H7 (cell line): ENCODE results near the gene RHCG. TPM values are rescaled to one million over a fixed set of nuclear protein-coding genes. Genes with fewer than 3 reads are reported as not detected.

Experiments
- DNase-seq: peaks from one replicate; pipeline ENCODE4 v3.0.0; 2012
- H3K27me3 ChIP-seq: 2 replicates; pipeline ENCODE4 v1.6.0; 2011; ENCODE audit warnings: mild to moderate bottlenecking, low read length; ENCODE audit not compliant: control insufficient read depth, insufficient read depth
- H3K36me3 ChIP-seq: replicated peaks from 2 replicates; pipeline ENCODE4 v1.5.1; 2011; ENCODE audit warnings: low read length; ENCODE audit not compliant: control insufficient read depth, insufficient read depth
- H3K4me3 ChIP-seq: 2 replicates; pipeline ENCODE4 v1.5.1; 2011; ENCODE audit warnings: low read depth, mild to moderate bottlenecking, control low read depth, low read length, moderate library complexity; ENCODE audit not compliant: insufficient read depth
- total RNA-seq: library from RNA; depleted of rRNA; stranded (reverse); fragments of >200 nt; shearing (Covaris generic); gene quantifications from 2 replicates; pipeline ENCODE4 v1.2.3, GENCODE V29; 2014; rRNA removed

The RHCG gene
- total RNA-seq, 1 experiment from 2014 or later, result not detected

GRCh38 chr15:89433686-89434085 lies 62.7 kb downstream of the RHCG start:
- H3K4me3 ChIP-seq, result no peak overlapping the region
- no peaks in the 10 kb centered on the region for H3K36me3 ChIP-seq
- peak; percentile 28 for DNase-seq
- peaks cover 20% of the 10 kb centered on the region for H3K27me3 ChIP-seq

- peak; percentile 95 for DNase-seq
- Histone ChIP-seq H3K36me3 (no peaks in the 10 kb centered on the region), H3K4me3 (peak overlapping the region; percentile 38), H3K27me3 (peaks cover 21% of the 10 kb centered on the region)
Observed at GRCh38 chr15:89430530-89431341, 65.6 kb downstream of the RHCG start.

- H3K4me3 ChIP-seq, result no peak overlapping the region
- H3K36me3 ChIP-seq, result no peaks in the 10 kb centered on the region
- peak; percentile 39 for DNase-seq
- H3K27me3 ChIP-seq, result peaks cover 21% of the 10 kb centered on the region
Observed at GRCh38 chr15:89429986-89430385, 66.4 kb downstream of the RHCG start.

GRCh38 chr15:89429023-89429422 lies 67.4 kb downstream of the RHCG start:
- no peak overlapping the region for H3K4me3 ChIP-seq
- H3K27me3 ChIP-seq, result peaks cover 21% of the 10 kb centered on the region
- no peaks in the 10 kb centered on the region for H3K36me3 ChIP-seq
- no peak for DNase-seq

GRCh38 chr15:89428246-89428645 lies 68.1 kb downstream of the RHCG start:
- Histone ChIP-seq H3K4me3 (no peak overlapping the region), H3K27me3 (peaks cover 21% of the 10 kb centered on the region), H3K36me3 (no peaks in the 10 kb centered on the region)
- no peak for DNase-seq

GRCh38 chr15:89426500-89426899 lies 69.9 kb downstream of the RHCG start:
- H3K36me3 ChIP-seq, result no peaks in the 10 kb centered on the region
- peaks cover 23% of the 10 kb centered on the region for H3K27me3 ChIP-seq

GRCh38 chr15:89423981-89424380 lies 72.4 kb downstream of the RHCG start:
- Histone ChIP-seq H3K4me3 (no peak overlapping the region), H3K36me3 (no peaks in the 10 kb centered on the region), H3K27me3 (peaks cover 16% of the 10 kb centered on the region)
- DNase-seq, result no peak

More at GRCh38 chr15:89426500-89426899, 69.9 kb downstream of the RHCG start:
- H3K4me3 ChIP-seq, result no peak overlapping the region
- DNase-seq, result no peak

Other genes starting within 250 kb of the RHCG start
- gene POLG, start 161.8 kb downstream of the RHCG start, total RNA-seq, result 79.4 and 87.8 TPM in 2 replicates
- 19.2 and 24.1 TPM in 2 replicates for gene TICRR, start 78.9 kb upstream of the RHCG start, total RNA-seq
- 7.8 and 9.0 TPM in 2 replicates for gene KIF7, start 158.9 kb upstream of the RHCG start, total RNA-seq
- 0.18 TPM in 1 of 2 replicates, not detected in the other for gene PLIN1, start 182.8 kb upstream of the RHCG start, total RNA-seq
- gene PEX11A, start 194.2 kb upstream of the RHCG start, total RNA-seq, result 1.3 and 1.6 TPM in 2 replicates
- gene WDR93, start 194.2 kb upstream of the RHCG start, total RNA-seq, result not detected in 2 replicates